ENCODE data around the gene SLC16A14. TPM values are rescaled to one million over a fixed set of nuclear protein-coding genes. Genes with fewer than 3 reads are reported as not detected.

Gene SLC16A14
- total and polyA plus RNA-seq, 10 of the 15 experiments (the other 5 are each of a cell fraction or from before 2014, with no cell fraction given), result 0.87 to 6.4 (median 4.1) TPM; not detected in 1

DNA sequence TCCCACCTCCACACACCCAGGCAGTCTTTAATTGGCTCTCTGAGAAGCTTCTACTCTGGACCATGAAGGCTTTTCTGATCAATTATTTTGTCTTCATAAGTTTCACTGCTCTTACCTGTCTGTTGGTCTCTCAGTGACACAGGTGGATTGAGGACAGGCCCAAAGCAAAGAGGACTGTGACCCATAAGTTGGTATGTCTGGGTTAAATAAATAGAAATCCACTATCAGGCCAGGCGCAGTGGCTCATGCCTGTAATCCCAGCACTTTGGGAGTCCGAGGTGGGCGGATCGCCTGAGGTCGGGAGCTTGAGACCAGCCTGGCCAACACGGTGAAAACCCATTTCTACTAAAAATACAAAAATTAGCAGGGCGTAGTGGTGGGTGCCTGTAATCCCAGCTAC lies 2.7 kb upstream of the SLC16A14 start:
- Histone ChIP-seq H3K27ac (ENCODE audit: control insufficient read depth, insufficient read depth) (no peak overlapping the region), H3K4me3 (no peak overlapping the region), H3K79me2 (ENCODE audit: control insufficient read depth, insufficient read depth, low read length) (no peaks in the 10 kb centered on the region), H3K4me2 (ENCODE audit: control insufficient read depth, insufficient read depth) (no peak overlapping the region), H4K20me1 (ENCODE audit: control insufficient read depth, insufficient read depth) (no peaks in the 10 kb centered on the region), H3K27me3 (replicated peaks in 1 of 2; ENCODE audit: control insufficient read depth in 2 of 2, insufficient read depth in 2 of 2, low read length in 1 of 2) (peaks cover 0 to 2% of the 10 kb centered on the region in 2 experiments; a peak in 1 of 4 replicates), H3K9ac (ENCODE audit: control insufficient read depth, insufficient read depth, low read length) (no peak overlapping the region), H3K4me1 (ENCODE audit: control insufficient read depth, insufficient read depth, low read length) (peaks cover 5% of the 10 kb centered on the region), H2AFZ (ENCODE audit: control insufficient read depth, low read depth, low read length) (no peak overlapping the region), H3K9me3 (replicated peaks; ENCODE audit: control insufficient read depth, insufficient read depth, low read length) (no peaks in the 10 kb centered on the region), H3K36me3 (ENCODE audit: control insufficient read depth in 2 of 2, insufficient read depth in 2 of 2, low read length in 1 of 2) (no peaks in the 10 kb centered on the region)
- ChIA-PET RAD21 (ENCODE audit: unreplicated experiment) (no interaction called here), CTCF (no interaction called here), SMC1A (ENCODE audit: uncharacterized antibody, unreplicated experiment) (no interaction called here), POLR2A (no interaction called here)
- intact Hi-C loops (cut with micrococcal nuclease; ENCODE audit: unreplicated experiment) (no loop called here), in situ Hi-C loops (cut with MboI) (no loop called here)
- ATAC-seq (no peak), DNase-seq (ENCODE audit: low read depth, low spot score) (no peak), FAIRE-seq (no peak)
- TF ChIP-seq, protein P1, sequence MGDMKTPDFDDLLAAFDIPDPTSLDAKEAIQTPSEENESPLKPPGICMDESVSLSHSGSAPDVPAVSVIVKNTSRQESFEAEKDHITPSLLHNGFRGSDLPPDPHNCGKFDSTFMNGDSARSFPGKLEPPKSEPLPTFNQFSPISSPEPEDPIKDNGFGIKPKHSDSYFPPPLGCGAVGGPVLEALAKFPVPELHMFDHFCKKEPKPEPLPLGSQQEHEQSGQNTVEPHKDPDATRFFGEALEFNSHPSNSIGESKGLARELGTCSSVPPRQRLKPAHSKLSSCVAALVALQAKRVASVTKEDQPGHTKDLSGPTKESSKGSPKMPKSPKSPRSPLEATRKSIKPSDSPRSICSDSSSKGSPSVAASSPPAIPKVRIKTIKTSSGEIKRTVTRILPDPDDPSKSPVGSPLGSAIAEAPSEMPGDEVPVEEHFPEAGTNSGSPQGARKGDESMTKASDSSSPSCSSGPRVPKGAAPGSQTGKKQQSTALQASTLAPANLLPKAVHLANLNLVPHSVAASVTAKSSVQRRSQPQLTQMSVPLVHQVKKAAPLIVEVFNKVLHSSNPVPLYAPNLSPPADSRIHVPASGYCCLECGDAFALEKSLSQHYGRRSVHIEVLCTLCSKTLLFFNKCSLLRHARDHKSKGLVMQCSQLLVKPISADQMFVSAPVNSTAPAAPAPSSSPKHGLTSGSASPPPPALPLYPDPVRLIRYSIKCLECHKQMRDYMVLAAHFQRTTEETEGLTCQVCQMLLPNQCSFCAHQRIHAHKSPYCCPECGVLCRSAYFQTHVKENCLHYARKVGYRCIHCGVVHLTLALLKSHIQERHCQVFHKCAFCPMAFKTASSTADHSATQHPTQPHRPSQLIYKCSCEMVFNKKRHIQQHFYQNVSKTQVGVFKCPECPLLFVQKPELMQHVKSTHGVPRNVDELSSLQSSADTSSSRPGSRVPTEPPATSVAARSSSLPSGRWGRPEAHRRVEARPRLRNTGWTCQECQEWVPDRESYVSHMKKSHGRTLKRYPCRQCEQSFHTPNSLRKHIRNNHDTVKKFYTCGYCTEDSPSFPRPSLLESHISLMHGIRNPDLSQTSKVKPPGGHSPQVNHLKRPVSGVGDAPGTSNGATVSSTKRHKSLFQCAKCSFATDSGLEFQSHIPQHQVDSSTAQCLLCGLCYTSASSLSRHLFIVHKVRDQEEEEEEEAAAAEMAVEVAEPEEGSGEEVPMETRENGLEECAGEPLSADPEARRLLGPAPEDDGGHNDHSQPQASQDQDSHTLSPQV (IDR thresholded peaks at IDR 0.05), result no peak
- TF ChIP-seq FOS (IDR thresholded peaks at IDR 0.05; ENCODE audit: borderline replicate concordance, extremely low read depth, insufficient read length), result no peak
- no peak for TF ChIP-seq RB1 (IDR thresholded peaks at IDR 0.05; ENCODE audit: borderline replicate concordance)
- no peak for TF ChIP-seq CHD1 (IDR thresholded peaks at IDR 0.05; ENCODE audit: low read depth, low read length)
- no peak for TF ChIP-seq SMARCA5 (IDR thresholded peaks at IDR 0.05)
- BruUV-seq (replicated peaks), result no TSS peak
- WGBS (ENCODE audit: insufficient coverage, insufficient replicate concordance, low lambda C conversion rate, missing lambda C conversion rate), result 77% methylated on average over 7 of the region's 7 CpGs

All from GM12878 (cell line).